Left renal cortex interstitium (tissue), 4 donors: ENCODE measurements around the gene PRKAA2. TPM values are rescaled to one million over a fixed set of nuclear protein-coding genes. Genes with fewer than 3 reads are reported as not detected.
A peak's percentile ranks its signal among the peaks of the same experiment; 100 is the strongest.

Experiments
- DNase-seq, 4 donors: peaks; one replicate each; pipeline ENCODE4 v3.0.0-alpha.2; 2013; ENCODE audit warnings: low read depth in 4 of 4, low spot score in 2 of 4, missing footprints in 1 of 4
- polyA plus RNA-seq, 4 donors: library from polyadenylated mRNA; unstranded; fragments of 120-200 nt; gene quantifications; one replicate each; pipeline ENCODE4 v1.2.1, GENCODE V29; 2013; ENCODE audit not compliant: insufficient read length in 4 of 4

The PRKAA2 gene
- polyA plus RNA-seq, 4 donors, result 12.7 to 24.0 (median 15.5) TPM

- no peak for DNase-seq
These were observed 9.2 kb downstream of the PRKAA2 start for GRCh38 chr1:56654126-56654923.

- DNase-seq, result no peak
These were observed 11.0 kb downstream of the PRKAA2 start for GRCh38 chr1:56655991-56656613.

- DNase-seq, result no peak
These were observed 13.1 kb downstream of the PRKAA2 start for GRCh38 chr1:56658254-56658653.

GRCh38 chr1:56660293-56660692, 15.2 kb downstream of the PRKAA2 start:
- no peak for DNase-seq

- no peak for DNase-seq
These were observed 18.7 kb downstream of the PRKAA2 start for GRCh38 chr1:56663846-56664245.

- no peak for DNase-seq
These were observed 20.3 kb downstream of the PRKAA2 start for GRCh38 chr1:56665384-56665783.

- no peak for DNase-seq
These were observed 21.0 kb downstream of the PRKAA2 start for GRCh38 chr1:56666112-56666608.

GRCh38 chr1:56670350-56670749, 25.2 kb downstream of the PRKAA2 start:
- DNase-seq, result no peak

- no peak for DNase-seq
These were observed 26.0 kb downstream of the PRKAA2 start for GRCh38 chr1:56671085-56671484.

GRCh38 chr1:56671542-56671941, 26.4 kb downstream of the PRKAA2 start:
- no peak for DNase-seq

GRCh38 chr1:56672579-56672978, 27.5 kb downstream of the PRKAA2 start:
- DNase-seq, result no peak

- DNase-seq, result no peak
These were observed 30.6 kb downstream of the PRKAA2 start for GRCh38 chr1:56675763-56676162.

- no peak for DNase-seq
These were observed 31.5 kb downstream of the PRKAA2 start for GRCh38 chr1:56676571-56677035.

- no peak for DNase-seq
These were observed 38.5 kb downstream of the PRKAA2 start for GRCh38 chr1:56683569-56683968.

GRCh38 chr1:56686169-56686568, 41.1 kb downstream of the PRKAA2 start:
- DNase-seq, result no peak

- DNase-seq, result no peak
These were observed 43.5 kb downstream of the PRKAA2 start for GRCh38 chr1:56688522-56689026.

GRCh38 chr1:56696663-56697062, 51.5 kb downstream of the PRKAA2 start:
- no peak for DNase-seq

GRCh38 chr1:56703747-56704146, 58.6 kb downstream of the PRKAA2 start:
- no peak for DNase-seq

GRCh38 chr1:56707379-56707778, 62.3 kb downstream of the PRKAA2 start:
- DNase-seq, result no peak

GRCh38 chr1:56709269-56709880, 64.3 kb downstream of the PRKAA2 start:
- peak; percentile 17 to 38 (median 28) for DNase-seq

- DNase-seq, result no peak
These were observed 64.9 kb downstream of the PRKAA2 start for GRCh38 chr1:56709995-56710394.
